RWPE2 (cell line): ENCODE results near the gene FNDC3B.

Source experiments
- ATAC-seq: fragments of 200-7000 bp; cut with Tn5 transposase; 3 replicates; pipeline ENCODE4 v1.9.1; 2021; ENCODE audit warnings: low read depth
- DNase-seq: peaks from one replicate; pipeline ENCODE4 v3.0.0-alpha.2; 2020; ENCODE audit warnings: low spot score
- H3K27ac ChIP-seq: fragments of 450-650 bp; 2 replicates; pipeline ENCODE4 v1.5.1; 2017; ENCODE audit warnings: mild to moderate bottlenecking; ENCODE audit not compliant: poor library complexity, severe bottlenecking
- H3K27me3 ChIP-seq: fragments of 250-450 bp; sonication (Bioruptor Pico); 2 replicates; pipeline ENCODE4 v1.5.1; 2021; ENCODE audit warnings: mild to moderate bottlenecking, moderate library complexity; ENCODE audit not compliant: insufficient read depth, poor library complexity, severe bottlenecking
- H3K36me3 ChIP-seq: fragments of 250-450 bp; sonication (Bioruptor Pico); 2 replicates; pipeline ENCODE4 v1.5.1; 2020; ENCODE audit warnings: low read depth, mild to moderate bottlenecking, moderate library complexity
- H3K4me1 ChIP-seq: fragments of 250-450 bp; sonication (Bioruptor Pico); 2 replicates; pipeline ENCODE4 v1.5.1; 2021; ENCODE audit warnings: mild to moderate bottlenecking, moderate library complexity; ENCODE audit not compliant: insufficient read depth, poor library complexity, severe bottlenecking
- H3K4me3 ChIP-seq: fragments of 250-450 bp; sonication (Bioruptor Pico); 2 replicates; pipeline ENCODE4 v1.5.1; 2021; ENCODE audit warnings: mild to moderate bottlenecking, moderate library complexity; ENCODE audit not compliant: severe bottlenecking
- H3K9me3 ChIP-seq: fragments of 250-450 bp; sonication (Bioruptor Pico); 2 replicates; pipeline ENCODE4 v1.5.1; 2021; ENCODE audit warnings: mild to moderate bottlenecking, moderate library complexity; ENCODE audit not compliant: severe bottlenecking
- CTCF ChIP-seq: fragments of 450-650 bp; IDR thresholded peaks from one replicate; pipeline ENCODE4 v1.5.1; 2017; ENCODE audit warnings: mild to moderate bottlenecking, moderate library complexity; ENCODE audit not compliant: poor library complexity, severe bottlenecking

FNDC3B gene

GRCh38 chr3:172036541-172037215 is 2.7 kb upstream of the FNDC3B start:
- H3K4me1 ChIP-seq: peaks cover under 1% of the 10 kb centered on the region
- no peaks in the 10 kb centered on the region for H3K27me3 ChIP-seq
- H3K36me3 ChIP-seq: peaks cover 1% of the 10 kb centered on the region; the same call in 1 of the 2 replicates
- no peak for TF ChIP-seq CTCF
- no peak overlapping the region for H3K4me3 ChIP-seq
- ATAC-seq (no peak), DNase-seq (no peak)
- H3K9me3 ChIP-seq: no peaks in the 10 kb centered on the region
- H3K27ac ChIP-seq: no peak overlapping the region

DNA sequence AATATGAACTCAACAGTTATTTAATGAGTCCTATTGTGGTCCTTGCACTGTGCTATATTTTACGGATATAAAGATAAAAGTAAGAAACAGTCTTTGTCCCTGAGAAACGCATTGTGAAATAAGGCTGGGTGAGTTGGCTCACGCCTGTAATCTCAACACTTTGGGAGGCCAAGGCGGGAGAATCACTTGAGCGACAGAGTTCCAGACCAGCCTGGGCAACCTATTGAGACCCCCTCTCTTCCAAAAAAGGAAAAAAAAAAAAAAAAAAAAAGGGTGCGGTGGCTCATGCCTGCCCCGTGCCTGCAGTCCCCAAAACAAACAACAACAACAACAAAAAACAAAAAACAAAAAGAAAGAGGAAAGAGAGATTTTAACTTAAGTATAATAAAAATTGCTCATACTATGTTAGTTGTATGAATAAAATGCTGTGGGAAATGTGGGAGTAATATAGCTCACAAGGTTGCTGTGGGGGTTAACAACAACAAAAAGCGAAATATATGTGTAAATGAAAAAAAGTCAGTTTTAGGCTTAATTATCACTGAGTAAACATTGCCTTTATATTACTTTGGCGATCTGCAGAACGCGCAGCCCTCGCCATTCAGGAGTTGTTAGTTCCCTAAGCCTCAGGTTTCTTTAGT is 461 bp upstream of the FNDC3B start:
- DNase-seq: no peak
- Histone ChIP-seq H3K27ac (peak overlapping the region; percentile 87), H3K27me3 (no peaks in the 10 kb centered on the region), H3K9me3 (no peaks in the 10 kb centered on the region), H3K4me1 (peaks cover 15% of the 10 kb centered on the region), H3K36me3 (peaks cover 21% of the 10 kb centered on the region), H3K4me3 (peak overlapping the region; percentile 81)
- ATAC-seq: no peak
- no peak for TF ChIP-seq CTCF

DNA sequence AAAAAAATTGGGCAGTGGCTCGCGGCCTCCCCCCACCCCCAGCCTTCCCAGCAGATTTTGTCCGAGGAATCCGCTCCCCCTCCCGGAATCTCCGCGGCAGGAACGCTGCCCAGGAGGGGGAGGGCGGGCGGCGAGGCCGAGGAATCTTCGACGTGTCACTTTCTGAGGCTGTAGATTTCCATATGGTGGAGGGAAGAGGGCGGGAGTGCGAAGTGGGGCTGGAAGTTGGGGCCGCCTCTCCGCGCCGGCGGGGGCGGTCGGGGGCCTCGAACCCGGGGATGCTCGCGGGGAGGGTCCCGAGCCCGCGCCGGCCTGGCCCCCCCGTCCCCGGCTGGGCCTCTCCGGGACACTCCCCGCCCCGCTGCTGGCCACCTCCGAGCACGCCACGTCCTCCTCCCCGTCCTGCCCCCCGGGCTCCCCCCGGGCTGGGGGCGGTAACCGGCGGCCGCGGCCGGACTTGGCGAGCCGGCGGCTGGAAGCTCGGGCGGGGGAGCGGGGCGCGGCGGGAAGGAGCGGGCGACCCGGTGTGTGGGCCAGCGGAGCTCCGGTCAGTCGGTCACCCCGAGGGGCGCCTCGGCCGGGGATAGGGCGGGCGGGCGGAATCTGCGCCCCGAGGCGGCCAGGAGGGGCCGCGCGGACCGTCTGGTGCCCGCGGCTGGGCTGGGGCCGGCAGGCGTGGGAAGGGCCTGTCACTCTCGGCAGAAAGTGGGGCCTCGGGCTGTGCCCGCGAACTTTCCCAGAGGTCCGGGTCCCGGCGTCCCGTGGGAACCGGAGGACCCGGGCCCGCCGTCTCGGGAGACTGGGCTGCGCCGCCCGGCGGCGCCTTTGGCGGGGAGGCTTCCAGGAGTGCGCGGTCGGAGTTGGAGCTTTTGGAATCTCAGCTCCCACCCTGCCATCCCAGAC is 951 bp downstream of the FNDC3B start:
- peak overlapping the region; percentile 87 for H3K27ac ChIP-seq
- H3K4me1 ChIP-seq: peaks cover 29% of the 10 kb centered on the region
- peak; percentile 53 for ATAC-seq
- TF ChIP-seq CTCF: peak; percentile 8
- peaks cover 34% of the 10 kb centered on the region for H3K36me3 ChIP-seq
- no peaks in the 10 kb centered on the region for H3K9me3 ChIP-seq
- peak overlapping the region; percentile 81 for H3K4me3 ChIP-seq
- DNase-seq: peak; percentile 77
- H3K27me3 ChIP-seq: no peaks in the 10 kb centered on the region

GRCh38 chr3:172040981-172041963 is 1.9 kb downstream of the FNDC3B start:
- H3K4me1 ChIP-seq: peaks cover 37% of the 10 kb centered on the region
- DNase-seq: no peak
- peak overlapping the region; percentile 87 for H3K27ac ChIP-seq

More at GRCh38 chr3:172040981-172041963, 1.9 kb downstream of the FNDC3B start:
- Histone ChIP-seq H3K9me3 (no peaks in the 10 kb centered on the region), H3K36me3 (peaks cover 43% of the 10 kb centered on the region), H3K4me3 (peak overlapping the region; percentile 81), H3K27me3 (no peaks in the 10 kb centered on the region)
- no peak for ATAC-seq
- no peak for TF ChIP-seq CTCF
